SK-N-SH (cell line): ENCODE measurements around the gene ATIC. TPM values are rescaled to one million over a fixed set of nuclear protein-coding genes. Genes with fewer than 3 reads are reported as not detected.

Experiments used
- CTCF ChIA-PET: fragments of 300-600, 350-600 bp; formaldehyde crosslinking; extraction: SDS; loops from one replicate; lab custom pipeline; 2021; lab: Yijun Ruan, JAX
- POLR2A ChIA-PET: fragments of 350-600 bp; sonication (Branson Sonifier 250); formaldehyde crosslinking; extraction: SDS; loops from one replicate; lab custom pipeline; 2020; ENCODE audit warnings: antibody characterized with exemption, inconsistent platforms; lab: Yijun Ruan, JAX
- DNase-seq: peaks from one replicate; pipeline ENCODE4 v3.0.0; 2012
- H2AFZ ChIP-seq: fragments of 200-600 bp; sonication (generic); 2 replicates; pipeline ENCODE4 v1.8.1; 2016; ENCODE audit warnings: antibody characterized with exemption, mild to moderate bottlenecking, low read depth
- H3F3A ChIP-seq: fragments of 200-600 bp; sonication (generic); replicated peaks from 2 replicates; pipeline ENCODE3; 2016; ENCODE audit warnings: antibody characterized with exemption, mild to moderate bottlenecking; ENCODE audit not compliant: insufficient read depth
- H3K27ac ChIP-seq, 2 experiments: fragments of 200-500 bp in 1 of 2; fragments of 200-600 bp in 1 of 2; sonication (Bioruptor generic) in 1 of 2; sonication (generic), shearing (Covaris generic) in 1 of 2; 2 replicates each; pipeline versions ENCODE4 v1.5.1 to v1.6.1; 2014 to 2016; ENCODE audit warnings: low read depth in 2 of 2, inconsistent platforms in 1 of 2, low read length in 1 of 2, mild to moderate bottlenecking in 1 of 2, mixed read lengths in 1 of 2
- H3K27me3 ChIP-seq: fragments of 200-600 bp; sonication (generic), shearing (Covaris generic); 2 replicates; pipeline ENCODE4 v1.6.1; 2016; ENCODE audit warnings: mixed run types; ENCODE audit not compliant: insufficient read depth
- H3K36me3 ChIP-seq, 2 experiments: fragments of 200-500 bp in 1 of 2; fragments of 200-600 bp in 1 of 2; sonication (Bioruptor generic) in 1 of 2; sonication (generic) in 1 of 2; replicated peaks in 1 of 2; 2 replicates each; pipeline versions ENCODE3 to v1.5.1; 2014 to 2016; ENCODE audit warnings: low read length in 1 of 2, mild to moderate bottlenecking in 1 of 2; ENCODE audit not compliant: insufficient read depth in 2 of 2, control insufficient read depth in 1 of 2
- H3K4me1 ChIP-seq, 2 experiments: fragments of 200-500 bp in 1 of 2; fragments of 200-600 bp in 1 of 2; sonication (Bioruptor generic) in 1 of 2; sonication (generic), shearing (Covaris generic) in 1 of 2; 2 replicates each; pipeline versions ENCODE4 v1.5.1 to v1.6.1; 2014 to 2016; ENCODE audit warnings: low read depth in 1 of 2, low read length in 1 of 2, mixed run types in 1 of 2; ENCODE audit not compliant: insufficient read depth in 2 of 2, control insufficient read depth in 1 of 2
- H3K4me2 ChIP-seq: fragments of 200-600 bp; sonication (generic), shearing (Covaris generic); 2 replicates; pipeline ENCODE4 v1.6.1; 2017; ENCODE audit warnings: mixed run types
- H3K4me3 ChIP-seq, 2 experiments: fragments of 200-500 bp in 1 of 2; fragments of 200-600 bp in 1 of 2; sonication (Bioruptor generic) in 1 of 2; sonication (generic), shearing (Covaris generic) in 1 of 2; 2 replicates each; pipeline versions ENCODE4 v1.5.1 to v1.8.1; 2014 to 2016; ENCODE audit warnings: low read depth in 2 of 2, inconsistent platforms in 1 of 2, low read length in 1 of 2, mild to moderate bottlenecking in 1 of 2, mixed read lengths in 1 of 2, moderate library complexity in 1 of 2
- H3K79me2 ChIP-seq: fragments of 200-600 bp; sonication (generic); 2 replicates; pipeline ENCODE4 v1.8.1; 2017; ENCODE audit warnings: mild to moderate bottlenecking; ENCODE audit not compliant: insufficient read depth
- H3K9ac ChIP-seq: fragments of 200-600 bp; sonication (generic); 2 replicates; pipeline ENCODE4 v1.6.1; 2017; ENCODE audit warnings: mixed run types
- H3K9me2 ChIP-seq: fragments of 200-600 bp; sonication (generic); 2 replicates; pipeline ENCODE4 v1.6.1; 2017; ENCODE audit warnings: mixed run types
- H3K9me3 ChIP-seq: fragments of 200-600 bp; sonication (generic); 2 replicates; pipeline ENCODE4 v1.6.1; 2017; ENCODE audit warnings: mixed run types, mild to moderate bottlenecking, moderate library complexity
- H4K20me1 ChIP-seq: fragments of 200-600 bp; sonication (generic); 2 replicates; pipeline ENCODE4 v1.6.1; 2017; ENCODE audit warnings: mild to moderate bottlenecking, mixed run types; ENCODE audit not compliant: insufficient read depth
- CHD2 ChIP-seq: fragments of 150-350 bp; IDR thresholded peaks from 2 replicates; pipeline ENCODE4 v1.6.1; 2018; ENCODE audit warnings: low read length; ENCODE audit not compliant: partially characterized antibody
- ELF1 ChIP-seq: IDR thresholded peaks from 2 replicates; pipeline ENCODE4 v1.4.0; 2012
- FOSL2 ChIP-seq: IDR thresholded peaks from 2 replicates; pipeline ENCODE4 v1.4.0; 2012; ENCODE audit warnings: low read depth, mild to moderate bottlenecking, moderate library complexity, borderline replicate concordance
- FOXM1 ChIP-seq: IDR thresholded peaks from 2 replicates; pipeline ENCODE4 v1.4.0; 2012; ENCODE audit warnings: low read depth, mild to moderate bottlenecking
- GABPA ChIP-seq: IDR thresholded peaks from 2 replicates; pipeline ENCODE4 v1.4.0; 2012; ENCODE audit warnings: low read depth, mild to moderate bottlenecking
- GATA2 ChIP-seq: sonication (generic); formaldehyde crosslinking; IDR thresholded peaks from 2 replicates; pipeline ENCODE4 v1.5.0; 2020; ENCODE audit warnings: mild to moderate bottlenecking, missing genetic modification reagents
- JUND ChIP-seq: IDR thresholded peaks from 2 replicates; pipeline ENCODE4 v1.4.0; 2012
- MXI1 ChIP-seq: IDR thresholded peaks from 2 replicates; pipeline ENCODE4 v1.6.1; 2012; ENCODE audit warnings: mild to moderate bottlenecking, low read depth, low read length, improper control_type of control experiment
- NRF1 ChIP-seq: IDR thresholded peaks from 2 replicates; pipeline ENCODE4 v1.6.1; 2012; ENCODE audit warnings: low read depth, mild to moderate bottlenecking, low read length
- POLR2AphosphoS5 ChIP-seq: IDR thresholded peaks from 2 replicates; pipeline ENCODE4 v1.6.1; 2012; ENCODE audit warnings: low read depth, low read length
- RAD21 ChIP-seq: IDR thresholded peaks from 2 replicates; pipeline ENCODE4 v1.6.1; 2012; ENCODE audit warnings: mild to moderate bottlenecking, low read length
- RCOR1 ChIP-seq: fragments of 150-350 bp; IDR thresholded peaks from 2 replicates; pipeline ENCODE4 v1.6.1; 2017; ENCODE audit warnings: antibody characterized with exemption, low read length
- REST ChIP-seq: IDR thresholded peaks from 2 replicates; pipeline ENCODE4 v1.6.1; 2012; ENCODE audit warnings: mild to moderate bottlenecking, low read depth, low read length, moderate library complexity
- RFX5 ChIP-seq: IDR thresholded peaks from 2 replicates; pipeline ENCODE4 v1.6.1; 2012; ENCODE audit warnings: mild to moderate bottlenecking, improper control_type of control experiment, low read length
- RXRA ChIP-seq: IDR thresholded peaks from 2 replicates; pipeline ENCODE4 v1.4.0; 2012; ENCODE audit warnings: low read depth, mild to moderate bottlenecking, borderline replicate concordance
- SIN3A ChIP-seq: IDR thresholded peaks from 2 replicates; pipeline ENCODE4 v1.6.1; 2012; ENCODE audit warnings: low read depth, mild to moderate bottlenecking, low read length, moderate library complexity, borderline replicate concordance
- SMC3 ChIP-seq: IDR thresholded peaks from 2 replicates; pipeline ENCODE4 v1.6.1; 2012; ENCODE audit warnings: low read depth, low read length, improper control_type of control experiment
- TAF1 ChIP-seq: IDR thresholded peaks from 2 replicates; pipeline ENCODE4 v1.6.1; 2012; ENCODE audit warnings: low read depth, mild to moderate bottlenecking, low read length, moderate library complexity, borderline replicate concordance
- TCF12 ChIP-seq: IDR thresholded peaks from 2 replicates; pipeline ENCODE4 v1.4.0; 2012
- TEAD4 ChIP-seq: IDR thresholded peaks from 2 replicates; pipeline ENCODE4 v1.4.0; 2012; ENCODE audit warnings: mild to moderate bottlenecking, borderline replicate concordance; ENCODE audit not compliant: insufficient read depth
- WGBS: methylation state at CpG from one replicate; pipeline ENCODE4 v1.1.6; 2017; ENCODE audit warnings: low lambda C conversion rate; 5-methylcytosine and 5-hydroxymethylcytosine counted together
- polyA plus RNA-seq, 3 experiments: library from polyadenylated mRNA; depleted of rRNA; stranded (reverse); fragments of >200 nt; gene quantifications; 2 replicates each; pipeline ENCODE4 v1.2.3, GENCODE V29; 2012
- TF ChIP-seq, protein P1 (sequence below): IDR thresholded peaks from 2 replicates; pipeline ENCODE4 v1.4.0; 2012; ENCODE audit warnings: low read depth, borderline replicate concordance
- TF ChIP-seq, protein P2 (sequence below): fragments of 150-350 bp; IDR thresholded peaks from 2 replicates; pipeline ENCODE4 v1.6.1; 2016; ENCODE audit warnings: mild to moderate bottlenecking, low read depth, low read length

The ATIC gene
- polyA plus RNA-seq, 1 of the 3 experiments (the other 2 are of a cell fraction), result 108 TPM

GRCh38 chr2:215283221-215283620, 28.6 kb upstream of the ATIC start:
- Histone ChIP-seq H3K27ac (no peak overlapping the region), H3K27me3 (no peaks in the 10 kb centered on the region), H2AFZ (no peak overlapping the region), H3K9ac (no peak overlapping the region), H3F3A (no peaks in the 10 kb centered on the region), H3K9me3 (no peaks in the 10 kb centered on the region), H3K9me2 (no peaks in the 10 kb centered on the region), H3K4me2 (no peak overlapping the region), H4K20me1 (no peaks in the 10 kb centered on the region), H3K4me3 (no peak overlapping the region), H3K36me3 (no peaks in the 10 kb centered on the region), H3K79me2 (no peaks in the 10 kb centered on the region), H3K4me1 (no peaks in the 10 kb centered on the region)
- TF ChIP-seq RXRA, result no peak
- TF ChIP-seq JUND, result no peak
- no peak for TF ChIP-seq GATA2
- TF ChIP-seq REST, result no peak
- no peak for TF ChIP-seq FOXM1
- TF ChIP-seq ELF1, result no peak
- no peak for TF ChIP-seq RCOR1
- no peak for TF ChIP-seq TCF12
- no peak for TF ChIP-seq CHD2
- TF ChIP-seq MXI1, result no peak
- TF ChIP-seq, protein P1, sequence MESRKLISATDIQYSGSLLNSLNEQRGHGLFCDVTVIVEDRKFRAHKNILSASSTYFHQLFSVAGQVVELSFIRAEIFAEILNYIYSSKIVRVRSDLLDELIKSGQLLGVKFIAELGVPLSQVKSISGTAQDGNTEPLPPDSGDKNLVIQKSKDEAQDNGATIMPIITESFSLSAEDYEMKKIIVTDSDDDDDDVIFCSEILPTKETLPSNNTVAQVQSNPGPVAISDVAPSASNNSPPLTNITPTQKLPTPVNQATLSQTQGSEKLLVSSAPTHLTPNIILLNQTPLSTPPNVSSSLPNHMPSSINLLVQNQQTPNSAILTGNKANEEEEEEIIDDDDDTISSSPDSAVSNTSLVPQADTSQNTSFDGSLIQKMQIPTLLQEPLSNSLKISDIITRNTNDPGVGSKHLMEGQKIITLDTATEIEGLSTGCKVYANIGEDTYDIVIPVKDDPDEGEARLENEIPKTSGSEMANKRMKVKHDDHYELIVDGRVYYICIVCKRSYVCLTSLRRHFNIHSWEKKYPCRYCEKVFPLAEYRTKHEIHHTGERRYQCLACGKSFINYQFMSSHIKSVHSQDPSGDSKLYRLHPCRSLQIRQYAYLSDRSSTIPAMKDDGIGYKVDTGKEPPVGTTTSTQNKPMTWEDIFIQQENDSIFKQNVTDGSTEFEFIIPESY, result no peak
- no peak for TF ChIP-seq SIN3A
- no peak for TF ChIP-seq GABPA
- CTCF ChIA-PET, result interaction anchor here (1.0 to 1.2 kb wide), 2 partner anchors 13 to 648 kb away, joined by 3 to 4 read pairs; no protein-coding TSS in a partner anchor
- no peak for DNase-seq
- POLR2A ChIA-PET, result no interaction called here
- 89% methylated on average over 1 of the region's 1 CpG for WGBS

- CTCF ChIA-PET, result interaction anchor here (1.1 kb wide), 1 partner anchor 16 kb away, joined by 4 read pairs; no protein-coding TSS in a partner anchor
- no peak for DNase-seq
- POLR2A ChIA-PET, result no interaction called here
- Histone ChIP-seq H3K36me3 (no peaks in the 10 kb centered on the region), H3F3A (no peaks in the 10 kb centered on the region), H3K9me3 (no peaks in the 10 kb centered on the region), H3K27me3 (no peaks in the 10 kb centered on the region), H3K9me2 (no peaks in the 10 kb centered on the region), H3K9ac (no peak overlapping the region), H3K4me3 (no peak overlapping the region), H3K79me2 (no peaks in the 10 kb centered on the region), H4K20me1 (no peaks in the 10 kb centered on the region), H3K4me2 (no peak overlapping the region), H3K27ac (no peak overlapping the region), H2AFZ (no peak overlapping the region), H3K4me1 (peaks cover 0 to 6% of the 10 kb centered on the region in 2 experiments; a peak in 1 of 4 replicates)
- 93% methylated on average over 2 of the region's 2 CpGs for WGBS
- TF ChIP-seq POLR2AphosphoS5, result no peak
- no peak for TF ChIP-seq RAD21
- no peak for TF ChIP-seq SMC3
- TF ChIP-seq RCOR1, result no peak
- TF ChIP-seq TAF1, result no peak
- TF ChIP-seq TEAD4, result no peak
- TF ChIP-seq, protein P1, result no peak
- TF ChIP-seq FOSL2, result no peak
- no peak for TF ChIP-seq TCF12
- TF ChIP-seq, protein P2, sequence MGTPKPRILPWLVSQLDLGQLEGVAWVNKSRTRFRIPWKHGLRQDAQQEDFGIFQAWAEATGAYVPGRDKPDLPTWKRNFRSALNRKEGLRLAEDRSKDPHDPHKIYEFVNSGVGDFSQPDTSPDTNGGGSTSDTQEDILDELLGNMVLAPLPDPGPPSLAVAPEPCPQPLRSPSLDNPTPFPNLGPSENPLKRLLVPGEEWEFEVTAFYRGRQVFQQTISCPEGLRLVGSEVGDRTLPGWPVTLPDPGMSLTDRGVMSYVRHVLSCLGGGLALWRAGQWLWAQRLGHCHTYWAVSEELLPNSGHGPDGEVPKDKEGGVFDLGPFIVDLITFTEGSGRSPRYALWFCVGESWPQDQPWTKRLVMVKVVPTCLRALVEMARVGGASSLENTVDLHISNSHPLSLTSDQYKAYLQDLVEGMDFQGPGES, result no peak
- no peak for TF ChIP-seq RFX5
- no peak for TF ChIP-seq NRF1
Observed at GRCh38 chr2:215286309-215286708, 25.6 kb upstream of the ATIC start.
